ENCODE data around the gene ELOVL7.

- TF ChIP-seq POLR2AphosphoS5 (IDR thresholded peaks at IDR 0.05) (no peak), CTCF (IDR thresholded peaks at IDR 0.05) (no peak)
These were observed 119.9 kb downstream of the ELOVL7 start for GRCh38 chr5:60724126-60724525.

Measured in esophagus muscularis mucosa (tissue), 3 donors.